AG04450 (cell line): ENCODE data around the gene LPCAT1. TPM values are rescaled to one million over a fixed set of nuclear protein-coding genes. Genes with fewer than 3 reads are reported as not detected.

ENCODE experiments used
- CTCF ChIA-PET: fragments of 300-600, 350-600 bp; formaldehyde crosslinking; extraction: SDS; loops from one replicate; lab custom pipeline; 2022; ENCODE audit warnings: antibody characterized with exemption, inconsistent platforms; lab: Charles Lee
- POLR2A ChIA-PET: fragments of 350-600 bp; formaldehyde crosslinking; extraction: SDS; loops from one replicate; lab custom pipeline; 2021; ENCODE audit warnings: antibody characterized with exemption, inconsistent platforms; lab: Yijun Ruan, JAX
- DNase-seq: peaks from one replicate; pipeline ENCODE4 v3.0.0-alpha.2; 2011; ENCODE audit warnings: low read depth, low spot score
- H3K27ac ChIP-seq: one replicate; pipeline ENCODE4 v1.5.1; 2012; ENCODE audit warnings: low read depth, low read length, control low read depth
- H3K27me3 ChIP-seq: one replicate; pipeline ENCODE4 v1.6.0; 2012; ENCODE audit warnings: low read length; ENCODE audit not compliant: control insufficient read depth, insufficient read depth
- H3K4me3 ChIP-seq: 2 replicates; pipeline ENCODE4 v1.5.1; 2011; ENCODE audit warnings: mild to moderate bottlenecking, low read depth, low read length, control low read depth
- H3K9me3 ChIP-seq: 2 replicates; pipeline ENCODE4 v1.5.1; 2012; ENCODE audit warnings: low read length; ENCODE audit not compliant: control insufficient read depth, insufficient read depth
- polyA plus RNA-seq: library from polyadenylated mRNA; depleted of rRNA; stranded (reverse); fragments of >200 nt; gene quantifications from 2 replicates; pipeline ENCODE4 v1.2.3, GENCODE V29; 2011
- TF ChIP-seq, protein P1 (sequence below): IDR thresholded peaks from 2 replicates; pipeline ENCODE4 v1.5.1; 2011; ENCODE audit warnings: low read depth, low read length, control low read depth, inconsistent platforms

Gene LPCAT1
- polyA plus RNA-seq, 1 experiment: 23.4 TPM

DNA sequence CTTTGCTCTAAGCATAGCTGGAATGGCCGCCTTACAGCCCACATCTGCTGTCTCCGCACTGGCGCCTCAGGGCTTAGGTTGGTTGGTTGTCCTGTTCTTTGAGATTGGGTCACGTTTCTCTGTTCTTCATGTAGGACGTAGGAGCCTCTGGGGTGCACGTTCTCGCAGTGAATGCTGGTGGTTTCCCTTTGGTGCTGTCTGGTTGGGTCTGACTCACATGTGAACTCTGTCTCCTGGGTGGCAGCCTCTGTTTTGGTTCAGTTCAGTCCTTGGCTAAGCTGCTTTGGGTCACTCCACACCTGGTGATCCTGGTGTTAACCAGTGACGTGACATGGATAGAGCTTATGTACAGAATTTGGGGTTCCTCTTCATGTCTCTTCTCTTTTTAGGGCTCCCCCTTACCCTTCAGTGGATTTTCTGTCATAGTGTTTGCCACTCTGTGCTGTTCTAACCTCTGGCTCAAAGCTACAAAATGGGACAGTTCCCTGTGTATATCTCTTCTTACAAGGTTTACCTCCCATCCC is 12.6 kb upstream of the LPCAT1 start:
- Histone ChIP-seq H3K9me3 (peaks cover 10% of the 10 kb centered on the region), H3K4me3 (peak overlapping the region; percentile 11; the same call in 1 of the 2 replicates), H3K27ac (no peak overlapping the region), H3K27me3 (peaks cover 22% of the 10 kb centered on the region)
- no peak for DNase-seq
- POLR2A ChIA-PET: no interaction called here
- CTCF ChIA-PET: interaction anchor here (0.8 to 1.4 kb wide), 2 partner anchors 14 to 56 kb away, joined by 3 to 4 read pairs; no protein-coding TSS in a partner anchor
- TF ChIP-seq, protein P1, sequence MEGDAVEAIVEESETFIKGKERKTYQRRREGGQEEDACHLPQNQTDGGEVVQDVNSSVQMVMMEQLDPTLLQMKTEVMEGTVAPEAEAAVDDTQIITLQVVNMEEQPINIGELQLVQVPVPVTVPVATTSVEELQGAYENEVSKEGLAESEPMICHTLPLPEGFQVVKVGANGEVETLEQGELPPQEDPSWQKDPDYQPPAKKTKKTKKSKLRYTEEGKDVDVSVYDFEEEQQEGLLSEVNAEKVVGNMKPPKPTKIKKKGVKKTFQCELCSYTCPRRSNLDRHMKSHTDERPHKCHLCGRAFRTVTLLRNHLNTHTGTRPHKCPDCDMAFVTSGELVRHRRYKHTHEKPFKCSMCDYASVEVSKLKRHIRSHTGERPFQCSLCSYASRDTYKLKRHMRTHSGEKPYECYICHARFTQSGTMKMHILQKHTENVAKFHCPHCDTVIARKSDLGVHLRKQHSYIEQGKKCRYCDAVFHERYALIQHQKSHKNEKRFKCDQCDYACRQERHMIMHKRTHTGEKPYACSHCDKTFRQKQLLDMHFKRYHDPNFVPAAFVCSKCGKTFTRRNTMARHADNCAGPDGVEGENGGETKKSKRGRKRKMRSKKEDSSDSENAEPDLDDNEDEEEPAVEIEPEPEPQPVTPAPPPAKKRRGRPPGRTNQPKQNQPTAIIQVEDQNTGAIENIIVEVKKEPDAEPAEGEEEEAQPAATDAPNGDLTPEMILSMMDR: no peak

DNA sequence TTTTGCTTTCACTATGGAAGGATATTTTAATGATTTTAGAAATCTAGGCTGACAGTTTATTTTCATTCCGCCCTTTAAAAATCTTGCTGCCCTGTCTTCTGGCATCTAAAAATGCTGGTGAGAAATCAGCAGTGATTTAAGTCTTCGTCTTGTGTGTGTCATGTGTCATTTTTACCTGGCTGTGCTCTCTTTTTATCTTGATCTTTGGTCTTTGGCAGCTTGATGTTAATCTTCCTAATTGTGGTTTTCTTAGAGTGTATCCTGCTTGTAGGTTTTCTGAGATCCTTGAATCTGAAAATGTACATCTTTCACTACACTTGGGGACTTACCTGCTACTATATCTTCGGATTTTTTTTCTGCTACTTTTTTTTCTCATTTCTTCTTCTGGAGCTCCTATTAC is 11.9 kb upstream of the LPCAT1 start:
- POLR2A ChIA-PET: no interaction called here
- TF ChIP-seq, protein P1: no peak
- CTCF ChIA-PET: interaction anchor here (1.4 kb wide), 1 partner anchor 55 kb away, joined by 4 read pairs; no protein-coding TSS in a partner anchor
- Histone ChIP-seq H3K27ac (no peak overlapping the region), H3K9me3 (peaks cover 10% of the 10 kb centered on the region), H3K27me3 (peaks cover 22% of the 10 kb centered on the region), H3K4me3 (no peak overlapping the region)
- no peak for DNase-seq

DNA sequence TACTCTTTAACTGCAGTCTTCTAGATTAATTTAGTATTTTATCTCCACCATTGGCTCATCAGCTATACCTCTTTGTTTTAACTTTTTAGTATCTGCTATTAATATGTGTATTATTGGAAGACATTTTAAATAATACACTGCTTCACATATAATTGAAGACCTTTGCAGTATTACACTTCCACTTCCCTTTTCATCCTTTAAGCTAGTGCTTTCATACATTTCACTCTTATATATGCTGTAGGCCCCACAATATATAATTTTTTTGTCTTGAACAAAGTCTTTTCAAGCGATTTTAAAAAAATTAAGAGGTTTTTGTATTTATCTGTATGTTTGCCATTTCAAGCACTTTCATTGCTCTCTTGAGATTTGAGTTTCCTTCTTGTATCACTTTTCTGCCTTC is 8.6 kb upstream of the LPCAT1 start:
- Histone ChIP-seq H3K27ac (no peak overlapping the region), H3K4me3 (no peak overlapping the region), H3K9me3 (no peaks in the 10 kb centered on the region), H3K27me3 (peaks cover 18% of the 10 kb centered on the region)
- CTCF ChIA-PET: no interaction called here
- DNase-seq: no peak
- POLR2A ChIA-PET: no interaction called here
- TF ChIP-seq, protein P1: no peak

DNA sequence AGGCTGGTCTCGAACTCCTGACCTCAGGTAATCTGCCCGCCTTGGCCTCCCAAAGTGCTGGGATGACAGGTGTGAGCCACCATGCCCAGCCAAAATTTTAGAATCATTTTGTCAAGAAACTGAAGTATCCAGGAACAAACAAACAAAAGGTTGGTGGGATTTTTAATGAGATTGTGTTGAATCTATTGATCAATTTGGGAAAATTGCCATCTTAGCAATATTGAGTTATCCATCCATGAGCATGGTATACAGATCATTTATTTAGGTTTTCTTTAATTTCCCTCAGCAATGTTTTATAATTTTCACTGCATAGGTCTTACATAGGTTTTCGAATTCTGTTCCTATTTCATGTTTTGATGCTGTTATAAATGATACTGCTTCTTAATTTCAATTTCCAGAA is 5.7 kb upstream of the LPCAT1 start:
- Histone ChIP-seq H3K9me3 (no peaks in the 10 kb centered on the region), H3K27ac (no peak overlapping the region), H3K4me3 (no peak overlapping the region), H3K27me3 (peaks cover 8% of the 10 kb centered on the region)
- TF ChIP-seq, protein P1: no peak
- no peak for DNase-seq
- CTCF ChIA-PET: no interaction called here
- POLR2A ChIA-PET: no interaction called here

DNA sequence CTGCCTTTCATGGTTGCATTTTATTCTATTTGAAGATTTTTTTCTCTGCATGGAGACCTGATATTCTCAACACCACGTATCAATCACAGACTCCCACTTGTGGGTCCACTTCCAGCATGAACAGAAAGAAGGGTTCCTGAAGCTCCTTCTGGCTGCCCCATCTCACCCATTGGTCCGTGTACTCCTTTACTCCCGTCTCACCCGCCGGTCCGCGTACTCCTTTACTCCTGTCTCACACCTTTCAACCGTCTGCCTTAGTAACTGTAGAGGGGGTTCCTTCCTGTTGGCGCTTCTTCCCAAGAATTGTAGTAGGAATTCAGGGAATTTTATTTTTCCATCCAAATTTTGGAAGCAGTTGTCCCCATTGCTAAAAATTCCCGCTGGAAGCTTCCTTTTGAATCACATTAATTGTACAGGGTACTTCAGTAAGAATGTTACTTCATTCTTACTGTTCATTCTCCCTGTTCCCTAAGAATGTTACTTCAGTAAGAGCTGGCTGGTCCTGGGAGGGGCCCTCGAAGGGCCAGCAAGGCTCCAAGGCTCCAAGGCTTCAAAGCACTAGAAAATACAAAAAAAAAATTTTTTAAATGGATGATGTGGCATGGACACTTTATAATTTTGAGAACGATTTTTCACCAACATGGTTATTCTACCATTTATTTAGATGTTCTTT is 3.9 kb upstream of the LPCAT1 start:
- Histone ChIP-seq H3K27ac (no peak overlapping the region), H3K4me3 (no peak overlapping the region), H3K9me3 (no peaks in the 10 kb centered on the region), H3K27me3 (peaks cover 4% of the 10 kb centered on the region)
- ChIA-PET POLR2A (no interaction called here), CTCF (no interaction called here)
- TF ChIP-seq, protein P1: no peak
- no peak for DNase-seq
